ENCODE results near the gene KIAA1328.
"Not testable (repeated sequence)": the region's sequence is repeated elsewhere in the genome, so short reads cannot be mapped to it uniquely, and the experiment has no call there.

Gene KIAA1328

GRCh38 chr18:36812678-36813077 is 16.2 kb upstream of the KIAA1328 start:
- DNase-seq (ENCODE audit: low read depth): no peak

DNA sequence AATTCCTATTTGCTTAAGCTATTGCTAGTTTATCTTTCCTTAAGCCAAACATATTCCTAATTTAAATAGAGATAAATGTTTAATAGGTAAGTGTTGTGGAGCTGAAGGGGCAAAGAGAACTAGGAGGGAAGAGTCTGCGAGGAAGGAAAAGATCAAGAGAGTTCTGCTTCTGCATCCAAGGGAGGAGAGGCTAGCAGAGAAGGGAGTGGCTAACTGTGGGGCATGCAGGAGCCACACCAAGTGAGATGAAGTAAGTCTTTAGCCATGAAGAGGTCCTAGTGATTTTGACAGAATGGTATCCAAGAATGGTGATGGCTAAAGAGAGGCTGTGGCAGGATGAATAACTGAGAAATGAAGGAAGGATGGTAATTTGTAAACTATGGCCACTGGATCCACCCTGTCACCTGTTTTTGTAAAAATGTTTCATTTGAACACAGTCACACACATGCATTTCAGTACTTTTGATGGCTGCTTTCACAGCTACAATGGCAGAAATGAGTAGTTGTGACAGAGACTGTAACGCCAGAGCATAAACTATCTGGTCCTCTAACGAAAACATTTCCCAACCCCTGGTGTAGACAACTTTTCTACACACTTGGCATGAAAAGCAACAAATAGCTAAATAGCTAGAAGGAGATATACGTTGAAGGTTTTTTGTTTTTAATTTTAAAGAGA is 15.7 kb upstream of the KIAA1328 start:
- no peak for TF ChIP-seq CTCF (IDR thresholded peaks at IDR 0.05; ENCODE audit: control insufficient read depth, insufficient read depth, low read depth, low read length, missing control alignments)
- no peak for DNase-seq (ENCODE audit: low read depth)
- H3K4me3 ChIP-seq (ENCODE audit: control insufficient read depth, low read depth, low read length): no peak overlapping the region

More at GRCh38 chr18:36812678-36813077, 16.2 kb upstream of the KIAA1328 start:
- TF ChIP-seq CTCF (IDR thresholded peaks at IDR 0.05; ENCODE audit: control insufficient read depth, insufficient read depth, low read depth, low read length, missing control alignments): no peak
- H3K4me3 ChIP-seq (ENCODE audit: control insufficient read depth, low read depth, low read length): no peak overlapping the region

DNA sequence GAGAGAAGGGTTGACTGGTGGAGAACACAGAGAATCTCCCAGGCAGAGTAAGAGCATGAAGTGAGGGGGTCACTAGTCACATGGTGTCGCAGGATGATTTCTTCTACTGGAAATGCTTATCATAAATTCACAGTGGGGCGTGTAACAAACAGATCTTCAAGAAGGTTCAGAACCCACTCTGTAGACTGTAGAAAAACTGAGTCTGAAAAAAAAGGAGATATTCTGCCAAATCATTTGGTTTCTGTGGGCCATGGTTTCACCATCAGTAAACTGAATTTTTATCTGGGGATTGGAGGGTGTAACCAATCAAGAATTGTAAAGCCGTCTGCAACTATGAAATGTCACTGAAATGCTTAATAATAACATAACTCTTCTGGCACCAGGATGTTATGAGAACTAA is 15.1 kb upstream of the KIAA1328 start:
- no peak overlapping the region for H3K4me3 ChIP-seq (ENCODE audit: control insufficient read depth, low read depth, low read length)
- DNase-seq (ENCODE audit: low read depth): no peak
- no peak for TF ChIP-seq CTCF (IDR thresholded peaks at IDR 0.05; ENCODE audit: control insufficient read depth, insufficient read depth, low read depth, low read length, missing control alignments)

- no peak for DNase-seq (ENCODE audit: low read depth)
- TF ChIP-seq CTCF (IDR thresholded peaks at IDR 0.05; ENCODE audit: control insufficient read depth, insufficient read depth, low read depth, low read length, missing control alignments): no peak
- H3K4me3 ChIP-seq (ENCODE audit: control insufficient read depth, low read depth, low read length): no peak overlapping the region
These were observed 13.9 kb upstream of the KIAA1328 start for GRCh38 chr18:36814994-36815393.

DNA sequence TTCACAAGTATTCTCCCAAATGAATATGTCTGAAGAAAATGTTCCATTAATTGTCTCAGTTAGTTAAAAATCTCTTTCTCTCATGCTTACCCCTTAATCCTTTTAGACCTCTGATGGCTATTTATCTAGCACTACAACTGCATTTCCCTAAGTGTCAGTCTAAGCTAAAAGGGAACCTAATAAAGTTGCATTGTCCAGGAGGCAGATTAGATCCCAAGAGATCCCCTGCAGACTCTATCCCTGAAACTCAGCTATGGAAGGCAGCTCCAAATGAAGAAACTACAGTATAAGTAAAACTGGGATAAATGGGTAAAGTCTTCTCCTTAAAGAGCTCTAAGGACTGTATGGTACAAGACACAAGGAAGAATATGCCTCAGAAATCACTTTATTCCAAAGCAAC is 12.8 kb upstream of the KIAA1328 start:
- not testable (repeated sequence) for DNase-seq (ENCODE audit: low read depth); H3K4me3 ChIP-seq (ENCODE audit: control insufficient read depth, low read depth, low read length)

DNA sequence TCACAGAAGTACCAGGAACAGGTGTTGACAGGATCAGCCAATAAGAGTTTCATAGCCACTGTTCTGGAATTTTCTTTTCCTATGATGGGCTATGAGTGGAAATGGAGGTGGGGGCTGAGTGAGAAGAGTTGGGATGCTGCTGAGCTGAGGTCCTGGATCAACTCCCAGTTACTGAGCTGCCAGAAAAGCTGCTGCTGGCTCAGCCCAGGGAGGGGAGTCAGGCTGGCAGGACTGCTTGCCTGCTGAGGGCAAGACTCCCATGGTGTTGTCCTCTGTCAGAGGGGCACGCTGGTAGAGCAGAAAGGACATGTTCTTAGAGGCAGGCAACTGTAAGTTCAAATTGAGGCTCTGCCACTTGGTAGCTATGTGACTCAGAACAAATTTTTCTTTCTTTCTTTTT is 11.9 kb upstream of the KIAA1328 start:
- no peak overlapping the region for H3K4me3 ChIP-seq (ENCODE audit: control insufficient read depth, low read depth, low read length)
- no peak for DNase-seq (ENCODE audit: low read depth)
- no peak for TF ChIP-seq CTCF (IDR thresholded peaks at IDR 0.05; ENCODE audit: control insufficient read depth, insufficient read depth, low read depth, low read length, missing control alignments)

DNA sequence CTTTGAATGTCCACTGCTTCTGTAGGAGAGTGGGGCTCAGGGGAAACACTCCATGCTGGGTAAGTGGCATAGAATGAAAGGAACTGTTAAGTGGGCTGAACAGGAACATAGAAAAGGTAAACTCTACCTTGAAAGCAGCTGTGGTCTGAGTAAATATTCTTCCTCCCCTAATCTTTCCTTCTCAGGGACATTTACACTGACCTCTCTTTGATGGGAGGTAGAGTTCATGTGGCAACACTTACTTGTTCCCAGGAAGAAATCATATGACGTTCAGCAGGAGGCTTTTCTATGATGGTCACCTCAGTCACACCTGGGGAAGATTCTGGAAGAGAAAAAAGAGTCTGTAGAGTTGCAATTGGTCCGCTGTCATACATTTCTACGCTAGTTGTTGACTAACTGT is 10.3 kb upstream of the KIAA1328 start:
- no peak for TF ChIP-seq CTCF (IDR thresholded peaks at IDR 0.05; ENCODE audit: control insufficient read depth, insufficient read depth, low read depth, low read length, missing control alignments)
- H3K4me3 ChIP-seq (ENCODE audit: control insufficient read depth, low read depth, low read length): no peak overlapping the region
- DNase-seq (ENCODE audit: low read depth): no peak
